ENCODE data around the gene MAP4K5. TPM values are rescaled to one million over a fixed set of nuclear protein-coding genes. Genes with fewer than 3 reads are reported as not detected.

Gene MAP4K5
- total RNA-seq, 4 donors from 2014 or later = 81.5 to 138 (median 107) TPM

- H3K4me1 ChIP-seq = no peaks in the 10 kb centered on the region
- H3K4me3 ChIP-seq = no peak overlapping the region
- TF ChIP-seq POLR2AphosphoS5 (IDR thresholded peaks at IDR 0.05) (no peak), POLR2A (IDR thresholded peaks at IDR 0.05) (no peak), EP300 (IDR thresholded peaks at IDR 0.05) (no peak)
- TF ChIP-seq, protein P1, sequence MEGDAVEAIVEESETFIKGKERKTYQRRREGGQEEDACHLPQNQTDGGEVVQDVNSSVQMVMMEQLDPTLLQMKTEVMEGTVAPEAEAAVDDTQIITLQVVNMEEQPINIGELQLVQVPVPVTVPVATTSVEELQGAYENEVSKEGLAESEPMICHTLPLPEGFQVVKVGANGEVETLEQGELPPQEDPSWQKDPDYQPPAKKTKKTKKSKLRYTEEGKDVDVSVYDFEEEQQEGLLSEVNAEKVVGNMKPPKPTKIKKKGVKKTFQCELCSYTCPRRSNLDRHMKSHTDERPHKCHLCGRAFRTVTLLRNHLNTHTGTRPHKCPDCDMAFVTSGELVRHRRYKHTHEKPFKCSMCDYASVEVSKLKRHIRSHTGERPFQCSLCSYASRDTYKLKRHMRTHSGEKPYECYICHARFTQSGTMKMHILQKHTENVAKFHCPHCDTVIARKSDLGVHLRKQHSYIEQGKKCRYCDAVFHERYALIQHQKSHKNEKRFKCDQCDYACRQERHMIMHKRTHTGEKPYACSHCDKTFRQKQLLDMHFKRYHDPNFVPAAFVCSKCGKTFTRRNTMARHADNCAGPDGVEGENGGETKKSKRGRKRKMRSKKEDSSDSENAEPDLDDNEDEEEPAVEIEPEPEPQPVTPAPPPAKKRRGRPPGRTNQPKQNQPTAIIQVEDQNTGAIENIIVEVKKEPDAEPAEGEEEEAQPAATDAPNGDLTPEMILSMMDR (IDR thresholded peaks at IDR 0.05) = no peak
- ATAC-seq = no peak
- WGBS, 2 donors (ENCODE audit: low coverage in 1 of 2) = 92 to 96% methylated on average over 2 of the region's 2 CpGs
- no peak overlapping the region for H3K27ac ChIP-seq
- peaks cover 0 to 80% of the 10 kb centered on the region in 2 donors for H3K36me3 ChIP-seq
- H3K9me3 ChIP-seq = no peaks in the 10 kb centered on the region
- no peaks in the 10 kb centered on the region for H3K27me3 ChIP-seq
These were observed 70.3 kb downstream of the MAP4K5 start for GRCh38 chr14:50462111-50462510.

GRCh38 chr14:50453869-50454268, 78.5 kb downstream of the MAP4K5 start:
- H3K9me3 ChIP-seq = no peaks in the 10 kb centered on the region
- no peak for ATAC-seq
- 92 to 100% methylated on average over 2 of the region's 2 CpGs for WGBS, 2 donors (ENCODE audit: low coverage in 1 of 2)
- no peaks in the 10 kb centered on the region for H3K4me1 ChIP-seq
- peak overlapping the region in 3 of 4 donors; percentile 16 to 41 (median 33) for H3K27ac ChIP-seq
- H3K36me3 ChIP-seq = peaks cover 0 to 84% of the 10 kb centered on the region in 2 donors
- H3K27me3 ChIP-seq = no peaks in the 10 kb centered on the region
- TF ChIP-seq POLR2A (IDR thresholded peaks at IDR 0.05) (no peak), EP300 (IDR thresholded peaks at IDR 0.05) (no peak), POLR2AphosphoS5 (IDR thresholded peaks at IDR 0.05) (no peak)
- TF ChIP-seq, protein P1 (IDR thresholded peaks at IDR 0.05) = no peak
- no peak overlapping the region for H3K4me3 ChIP-seq

- Histone ChIP-seq H3K4me3 (no peak overlapping the region), H3K9me3 (no peaks in the 10 kb centered on the region), H3K36me3 (peaks cover 0 to 77% of the 10 kb centered on the region in 2 donors), H3K27ac (peak overlapping the region in 3 of 4 donors; percentile 16 to 41 (median 33)), H3K4me1 (no peaks in the 10 kb centered on the region), H3K27me3 (no peaks in the 10 kb centered on the region)
- 13% methylated on average over 3 of the region's 3 CpGs for WGBS, 2 donors (ENCODE audit: low coverage in 1 of 2)
- ATAC-seq = peak; percentile 69
- TF ChIP-seq POLR2AphosphoS5 (IDR thresholded peaks at IDR 0.05) (peak; percentile 22), EP300 (IDR thresholded peaks at IDR 0.05) (no peak), POLR2A (IDR thresholded peaks at IDR 0.05) (no peak)
- TF ChIP-seq, protein P1 (IDR thresholded peaks at IDR 0.05) = no peak
These were observed 79.2 kb downstream of the MAP4K5 start for GRCh38 chr14:50452979-50453705.

DNA sequence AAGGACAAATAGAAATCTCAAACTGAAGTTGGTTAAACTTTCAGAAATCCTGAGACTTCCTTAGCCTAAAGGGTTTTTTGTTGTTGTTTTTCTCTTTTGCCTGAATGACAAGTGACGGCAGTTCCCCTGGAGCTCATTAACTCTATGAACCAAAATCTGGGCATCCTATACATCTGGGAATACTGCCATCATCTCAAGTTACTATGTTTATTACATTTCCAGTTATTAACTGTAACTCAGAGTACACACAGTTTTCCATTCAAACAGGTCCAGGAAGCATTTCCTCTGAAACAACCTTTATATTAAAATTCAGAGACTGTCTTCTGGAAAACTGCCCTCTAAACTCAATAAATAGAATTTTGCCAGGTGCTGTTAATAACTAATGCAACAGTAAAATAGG, 80.1 kb downstream of the MAP4K5 start:
- no peak for ATAC-seq
- peak overlapping the region in 1 of 4 donors; percentile 41 for H3K27ac ChIP-seq
- TF ChIP-seq POLR2AphosphoS5 (IDR thresholded peaks at IDR 0.05) (no peak), POLR2A (IDR thresholded peaks at IDR 0.05) (no peak), EP300 (IDR thresholded peaks at IDR 0.05) (no peak)
- TF ChIP-seq, protein P1 (IDR thresholded peaks at IDR 0.05) = no peak
- no peaks in the 10 kb centered on the region for H3K27me3 ChIP-seq
- no peaks in the 10 kb centered on the region for H3K9me3 ChIP-seq
- no peaks in the 10 kb centered on the region for H3K4me1 ChIP-seq
- H3K4me3 ChIP-seq = no peak overlapping the region
- 83 to 94% methylated on average over 1 of the region's 1 CpG for WGBS, 2 donors (ENCODE audit: low coverage in 1 of 2)
- H3K36me3 ChIP-seq = peaks cover 0 to 71% of the 10 kb centered on the region in 2 donors

DNA sequence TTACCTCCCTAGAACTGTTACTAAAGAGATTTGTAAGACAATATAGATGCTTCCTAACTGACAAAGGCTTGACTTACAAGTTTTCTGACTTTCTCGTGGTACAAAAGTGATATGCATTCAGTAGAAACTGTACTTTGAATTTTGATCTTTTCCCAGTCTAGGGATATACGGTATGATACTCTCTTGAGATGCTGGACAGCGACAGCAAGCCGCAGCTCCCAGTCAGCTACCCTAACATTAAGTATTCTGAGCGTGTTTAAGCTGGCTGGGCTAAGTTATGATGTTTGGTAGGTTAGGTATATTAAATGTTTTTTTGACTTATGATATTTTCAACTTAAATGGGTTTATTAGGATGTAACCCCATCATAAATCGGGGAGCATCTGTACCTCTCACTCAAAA, 80.5 kb downstream of the MAP4K5 start:
- no peaks in the 10 kb centered on the region for H3K27me3 ChIP-seq
- H3K27ac ChIP-seq = no peak overlapping the region
- H3K36me3 ChIP-seq = peaks cover 0 to 71% of the 10 kb centered on the region in 2 donors
- 92 to 93% methylated on average over 6 of the region's 6 CpGs for WGBS, 2 donors (ENCODE audit: low coverage in 1 of 2)
- H3K4me3 ChIP-seq = no peak overlapping the region
- no peaks in the 10 kb centered on the region for H3K4me1 ChIP-seq
- H3K9me3 ChIP-seq = no peaks in the 10 kb centered on the region
- no peak for TF ChIP-seq POLR2AphosphoS5 (IDR thresholded peaks at IDR 0.05)
- no peak for TF ChIP-seq EP300 (IDR thresholded peaks at IDR 0.05)
- TF ChIP-seq POLR2A (IDR thresholded peaks at IDR 0.05) = no peak
- TF ChIP-seq, protein P1 (IDR thresholded peaks at IDR 0.05) = no peak
- ATAC-seq = no peak
